HEK293 (cell line): ENCODE data around the gene SPON1.

ENCODE experiments used
- CTCF ChIA-PET: fragments of 350-600 bp; formaldehyde crosslinking; extraction: SDS; loops from one replicate; lab custom pipeline; 2021; ENCODE audit warnings: antibody characterized with exemption; lab: Yijun Ruan, JAX
- POLR2A ChIA-PET: fragments of 300-600 bp; formaldehyde crosslinking; extraction: SDS; loops from one replicate; lab custom pipeline; 2020; ENCODE audit warnings: antibody characterized with exemption, inconsistent platforms; lab: Yijun Ruan, JAX
- H3K27ac ChIP-seq: fragments of 200-500 bp; sonication (Bioruptor generic); 2 replicates; pipeline ENCODE4 v1.5.1; 2014; ENCODE audit warnings: low read depth, low read length, control low read depth, inconsistent platforms; ENCODE audit errors: extremely low read depth
- H3K36me3 ChIP-seq, 2 experiments: fragments of 200-500 bp in 1 of 2; sonication (Bioruptor generic) in 1 of 2; 1 replicate in 1 of 2; 2 replicates in 1 of 2; pipeline ENCODE4 v1.5.1; 2014 to 2017; ENCODE audit warnings: inconsistent platforms in 2 of 2, low read length in 2 of 2; ENCODE audit not compliant: control insufficient read depth in 2 of 2, insufficient read depth in 1 of 2
- H3K4me1 ChIP-seq: fragments of 200-500 bp; sonication (Bioruptor generic); 2 replicates; pipeline ENCODE4 v1.5.1; 2014; ENCODE audit warnings: mild to moderate bottlenecking, low read length, inconsistent platforms; ENCODE audit not compliant: control insufficient read depth, insufficient read depth
- H3K4me3 ChIP-seq: 2 replicates; pipeline ENCODE4 v1.5.1; 2011; ENCODE audit warnings: low read depth, mild to moderate bottlenecking, control low read depth, low read length, moderate library complexity
- H3K9me3 ChIP-seq: fragments of 200-500 bp; sonication (Bioruptor generic); 2 replicates; pipeline ENCODE4 v1.5.1; 2014; ENCODE audit warnings: low read depth, low read length, inconsistent platforms; ENCODE audit not compliant: control insufficient read depth, insufficient read depth
- BCL11B ChIP-seq: fragments of 450-650 bp; formaldehyde crosslinking; IDR thresholded peaks from 2 replicates; pipeline ENCODE4 v1.5.1; 2016; ENCODE audit warnings: low read depth, missing biosample characterization, missing genetic modification characterization
- KLF1 ChIP-seq: fragments of 450-650 bp; formaldehyde crosslinking; IDR thresholded peaks from 2 replicates; pipeline ENCODE4 v1.5.1; 2016; ENCODE audit warnings: missing biosample characterization, missing genetic modification characterization
- KLF8 ChIP-seq: fragments of 450-650 bp; formaldehyde crosslinking; IDR thresholded peaks from 2 replicates; pipeline ENCODE4 v1.5.1; 2016; ENCODE audit warnings: missing biosample characterization, missing genetic modification characterization
- OVOL3 ChIP-seq: fragments of 450-650 bp; formaldehyde crosslinking; IDR thresholded peaks from 2 replicates; pipeline ENCODE4 v1.5.1; 2016; ENCODE audit warnings: missing biosample characterization, missing genetic modification characterization
- ZBTB17 ChIP-seq: fragments of 450-650 bp; formaldehyde crosslinking; IDR thresholded peaks from 2 replicates; pipeline ENCODE4 v1.5.1; 2016; ENCODE audit warnings: missing biosample characterization, missing genetic modification characterization
- ZEB2 ChIP-seq: fragments of 450-650 bp; formaldehyde crosslinking; IDR thresholded peaks from 2 replicates; pipeline ENCODE4 v1.5.1; 2016; ENCODE audit warnings: missing biosample characterization, missing genetic modification characterization
- ZNF133 ChIP-seq: fragments of 450-650 bp; formaldehyde crosslinking; IDR thresholded peaks from 2 replicates; pipeline ENCODE4 v1.5.1; 2016; ENCODE audit warnings: missing biosample characterization, missing genetic modification characterization
- ZNF174 ChIP-seq: fragments of 450-650 bp; formaldehyde crosslinking; IDR thresholded peaks from 2 replicates; pipeline ENCODE4 v1.5.0; 2017; ENCODE audit warnings: missing biosample characterization, mild to moderate bottlenecking, missing genetic modification characterization
- ZNF366 ChIP-seq: fragments of 450-650 bp; formaldehyde crosslinking; conservative IDR thresholded peaks from 2 replicates; pipeline ENCODE4 v1.5.1; 2016; ENCODE audit warnings: missing biosample characterization, missing genetic modification characterization
- ZNF37A ChIP-seq: fragments of 450-650 bp; IDR thresholded peaks from 2 replicates; pipeline ENCODE4 v1.5.1; 2018; ENCODE audit warnings: missing biosample characterization, missing genetic modification characterization
- ZNF423 ChIP-seq: fragments of 450-650 bp; formaldehyde crosslinking; IDR thresholded peaks from 2 replicates; pipeline ENCODE4 v1.5.1; 2016; ENCODE audit warnings: missing biosample characterization, missing genetic modification characterization
- ZNF433 ChIP-seq: fragments of 450-650 bp; formaldehyde crosslinking; IDR thresholded peaks from 2 replicates; pipeline ENCODE4 v1.5.1; 2016; ENCODE audit warnings: missing biosample characterization, missing genetic modification characterization, low read depth
- ZNF530 ChIP-seq: fragments of 450-650 bp; formaldehyde crosslinking; IDR thresholded peaks from 2 replicates; pipeline ENCODE4 v1.5.1; 2016; ENCODE audit warnings: low read depth, missing biosample characterization, missing genetic modification characterization
- ZNF596 ChIP-seq: fragments of 450-650 bp; IDR thresholded peaks from 2 replicates; pipeline ENCODE4 v1.5.0; 2018; ENCODE audit warnings: missing biosample characterization, mild to moderate bottlenecking, missing genetic modification characterization, moderate library complexity
- ZNF626 ChIP-seq: fragments of 450-650 bp; sonication (Bioruptor Pico); formaldehyde crosslinking; IDR thresholded peaks from 2 replicates; pipeline ENCODE4 v1.5.1; 2018; ENCODE audit warnings: missing biosample characterization, missing genetic modification characterization, inconsistent platforms
- ZNF747 ChIP-seq: fragments of 450-650 bp; formaldehyde crosslinking; IDR thresholded peaks from 2 replicates; pipeline ENCODE4 v1.5.1; 2016; ENCODE audit warnings: missing biosample characterization, missing genetic modification characterization
- TF ChIP-seq, protein P1 (sequence below): fragments of 450-650 bp; formaldehyde crosslinking; IDR thresholded peaks from 2 replicates; pipeline ENCODE4 v1.5.1; 2016; ENCODE audit warnings: missing biosample characterization, missing genetic modification characterization, borderline replicate concordance
- TF ChIP-seq, protein P2 (sequence below): fragments of 450-650 bp; formaldehyde crosslinking; IDR thresholded peaks from 2 replicates; pipeline ENCODE4 v1.5.1; 2017; ENCODE audit warnings: missing biosample characterization, missing genetic modification characterization
- TF ChIP-seq, protein P3 (sequence below): fragments of 450-650 bp; formaldehyde crosslinking; IDR thresholded peaks from 2 replicates; pipeline ENCODE4 v1.5.1; 2016; ENCODE audit warnings: missing biosample characterization, missing genetic modification characterization, low read depth
- TF ChIP-seq, protein P4 (sequence below): fragments of 450-650 bp; formaldehyde crosslinking; IDR thresholded peaks from 2 replicates; pipeline ENCODE4 v1.5.1; 2016; ENCODE audit warnings: missing biosample characterization, missing genetic modification characterization
- TF ChIP-seq, protein P5 (sequence below): fragments of 450-650 bp; formaldehyde crosslinking; IDR thresholded peaks from 2 replicates; pipeline ENCODE4 v1.5.1; 2016; ENCODE audit warnings: missing biosample characterization, missing genetic modification characterization

SPON1 gene

DNA sequence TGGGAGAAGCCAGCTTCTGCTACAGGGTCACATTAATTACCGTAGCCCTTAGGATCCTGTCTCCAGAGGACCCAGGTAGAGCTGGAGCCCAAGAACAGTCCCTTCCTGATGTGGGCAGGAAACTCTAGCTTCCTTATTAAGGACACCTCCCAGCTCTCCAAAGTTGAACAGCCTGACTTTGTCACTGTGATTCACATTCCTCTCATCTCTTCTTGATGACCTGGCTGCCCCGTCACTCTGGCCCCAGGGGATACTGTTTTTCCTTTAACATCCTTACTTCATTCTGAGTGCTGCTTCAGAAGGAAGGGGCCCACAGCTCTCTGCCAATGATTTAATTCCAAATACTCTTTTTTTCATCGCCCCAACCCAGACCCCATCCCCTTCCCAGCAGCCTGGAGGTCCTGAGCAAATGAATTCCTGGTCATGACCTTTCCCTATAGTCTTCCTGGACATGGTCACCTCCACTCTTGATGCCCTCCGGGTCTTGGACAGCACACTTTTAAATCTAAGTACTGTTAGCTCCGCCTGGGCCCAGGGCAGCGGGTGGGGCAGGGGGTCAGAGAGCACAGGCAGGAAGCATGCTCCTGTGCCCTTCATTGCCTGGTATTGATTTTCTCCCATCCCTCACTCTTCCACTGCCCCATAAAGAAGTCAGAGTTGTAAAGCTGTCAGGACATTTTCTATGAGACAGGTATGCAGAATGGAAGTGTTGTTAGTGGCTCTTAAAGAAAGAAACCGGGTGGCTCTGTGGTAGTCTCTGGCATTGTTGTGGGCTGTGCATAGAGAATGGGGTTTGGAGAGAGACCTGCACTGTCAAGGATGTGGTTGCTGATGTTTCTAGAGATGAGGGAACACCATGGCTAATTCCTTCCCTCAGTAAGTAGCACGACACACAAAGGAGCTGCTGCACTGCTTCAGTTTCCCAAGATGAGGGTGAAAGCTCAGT lies 22.3 kb upstream of the SPON1 start (continued):
- TF ChIP-seq, protein P1, sequence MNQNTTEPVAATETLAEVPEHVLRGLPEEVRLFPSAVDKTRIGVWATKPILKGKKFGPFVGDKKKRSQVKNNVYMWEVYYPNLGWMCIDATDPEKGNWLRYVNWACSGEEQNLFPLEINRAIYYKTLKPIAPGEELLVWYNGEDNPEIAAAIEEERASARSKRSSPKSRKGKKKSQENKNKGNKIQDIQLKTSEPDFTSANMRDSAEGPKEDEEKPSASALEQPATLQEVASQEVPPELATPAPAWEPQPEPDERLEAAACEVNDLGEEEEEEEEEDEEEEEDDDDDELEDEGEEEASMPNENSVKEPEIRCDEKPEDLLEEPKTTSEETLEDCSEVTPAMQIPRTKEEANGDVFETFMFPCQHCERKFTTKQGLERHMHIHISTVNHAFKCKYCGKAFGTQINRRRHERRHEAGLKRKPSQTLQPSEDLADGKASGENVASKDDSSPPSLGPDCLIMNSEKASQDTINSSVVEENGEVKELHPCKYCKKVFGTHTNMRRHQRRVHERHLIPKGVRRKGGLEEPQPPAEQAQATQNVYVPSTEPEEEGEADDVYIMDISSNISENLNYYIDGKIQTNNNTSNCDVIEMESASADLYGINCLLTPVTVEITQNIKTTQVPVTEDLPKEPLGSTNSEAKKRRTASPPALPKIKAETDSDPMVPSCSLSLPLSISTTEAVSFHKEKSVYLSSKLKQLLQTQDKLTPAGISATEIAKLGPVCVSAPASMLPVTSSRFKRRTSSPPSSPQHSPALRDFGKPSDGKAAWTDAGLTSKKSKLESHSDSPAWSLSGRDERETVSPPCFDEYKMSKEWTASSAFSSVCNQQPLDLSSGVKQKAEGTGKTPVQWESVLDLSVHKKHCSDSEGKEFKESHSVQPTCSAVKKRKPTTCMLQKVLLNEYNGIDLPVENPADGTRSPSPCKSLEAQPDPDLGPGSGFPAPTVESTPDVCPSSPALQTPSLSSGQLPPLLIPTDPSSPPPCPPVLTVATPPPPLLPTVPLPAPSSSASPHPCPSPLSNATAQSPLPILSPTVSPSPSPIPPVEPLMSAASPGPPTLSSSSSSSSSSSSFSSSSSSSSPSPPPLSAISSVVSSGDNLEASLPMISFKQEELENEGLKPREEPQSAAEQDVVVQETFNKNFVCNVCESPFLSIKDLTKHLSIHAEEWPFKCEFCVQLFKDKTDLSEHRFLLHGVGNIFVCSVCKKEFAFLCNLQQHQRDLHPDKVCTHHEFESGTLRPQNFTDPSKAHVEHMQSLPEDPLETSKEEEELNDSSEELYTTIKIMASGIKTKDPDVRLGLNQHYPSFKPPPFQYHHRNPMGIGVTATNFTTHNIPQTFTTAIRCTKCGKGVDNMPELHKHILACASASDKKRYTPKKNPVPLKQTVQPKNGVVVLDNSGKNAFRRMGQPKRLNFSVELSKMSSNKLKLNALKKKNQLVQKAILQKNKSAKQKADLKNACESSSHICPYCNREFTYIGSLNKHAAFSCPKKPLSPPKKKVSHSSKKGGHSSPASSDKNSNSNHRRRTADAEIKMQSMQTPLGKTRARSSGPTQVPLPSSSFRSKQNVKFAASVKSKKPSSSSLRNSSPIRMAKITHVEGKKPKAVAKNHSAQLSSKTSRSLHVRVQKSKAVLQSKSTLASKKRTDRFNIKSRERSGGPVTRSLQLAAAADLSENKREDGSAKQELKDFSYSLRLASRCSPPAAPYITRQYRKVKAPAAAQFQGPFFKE: no peak
- no peak for TF ChIP-seq ZNF530 (tag by site-specific recombination)
- no peak for TF ChIP-seq ZNF626 (tag by site-specific recombination)
- TF ChIP-seq ZNF423 (tag by site-specific recombination): no peak
- no peak for TF ChIP-seq ZNF37A (tag by site-specific recombination)
- TF ChIP-seq, protein P2, sequence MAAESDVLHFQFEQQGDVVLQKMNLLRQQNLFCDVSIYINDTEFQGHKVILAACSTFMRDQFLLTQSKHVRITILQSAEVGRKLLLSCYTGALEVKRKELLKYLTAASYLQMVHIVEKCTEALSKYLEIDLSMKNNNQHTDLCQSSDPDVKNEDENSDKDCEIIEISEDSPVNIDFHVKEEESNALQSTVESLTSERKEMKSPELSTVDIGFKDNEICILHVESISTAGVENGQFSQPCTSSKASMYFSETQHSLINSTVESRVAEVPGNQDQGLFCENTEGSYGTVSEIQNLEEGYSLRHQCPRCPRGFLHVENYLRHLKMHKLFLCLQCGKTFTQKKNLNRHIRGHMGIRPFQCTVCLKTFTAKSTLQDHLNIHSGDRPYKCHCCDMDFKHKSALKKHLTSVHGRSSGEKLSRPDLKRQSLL (tag by site-specific recombination): no peak
- TF ChIP-seq, protein P3, sequence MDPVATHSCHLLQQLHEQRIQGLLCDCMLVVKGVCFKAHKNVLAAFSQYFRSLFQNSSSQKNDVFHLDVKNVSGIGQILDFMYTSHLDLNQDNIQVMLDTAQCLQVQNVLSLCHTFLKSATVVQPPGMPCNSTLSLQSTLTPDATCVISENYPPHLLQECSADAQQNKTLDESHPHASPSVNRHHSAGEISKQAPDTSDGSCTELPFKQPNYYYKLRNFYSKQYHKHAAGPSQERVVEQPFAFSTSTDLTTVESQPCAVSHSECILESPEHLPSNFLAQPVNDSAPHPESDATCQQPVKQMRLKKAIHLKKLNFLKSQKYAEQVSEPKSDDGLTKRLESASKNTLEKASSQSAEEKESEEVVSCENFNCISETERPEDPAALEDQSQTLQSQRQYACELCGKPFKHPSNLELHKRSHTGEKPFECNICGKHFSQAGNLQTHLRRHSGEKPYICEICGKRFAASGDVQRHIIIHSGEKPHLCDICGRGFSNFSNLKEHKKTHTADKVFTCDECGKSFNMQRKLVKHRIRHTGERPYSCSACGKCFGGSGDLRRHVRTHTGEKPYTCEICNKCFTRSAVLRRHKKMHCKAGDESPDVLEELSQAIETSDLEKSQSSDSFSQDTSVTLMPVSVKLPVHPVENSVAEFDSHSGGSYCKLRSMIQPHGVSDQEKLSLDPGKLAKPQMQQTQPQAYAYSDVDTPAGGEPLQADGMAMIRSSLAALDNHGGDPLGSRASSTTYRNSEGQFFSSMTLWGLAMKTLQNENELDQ (tag by site-specific recombination): no peak
- TF ChIP-seq ZNF133: no peak
- TF ChIP-seq, protein P4, sequence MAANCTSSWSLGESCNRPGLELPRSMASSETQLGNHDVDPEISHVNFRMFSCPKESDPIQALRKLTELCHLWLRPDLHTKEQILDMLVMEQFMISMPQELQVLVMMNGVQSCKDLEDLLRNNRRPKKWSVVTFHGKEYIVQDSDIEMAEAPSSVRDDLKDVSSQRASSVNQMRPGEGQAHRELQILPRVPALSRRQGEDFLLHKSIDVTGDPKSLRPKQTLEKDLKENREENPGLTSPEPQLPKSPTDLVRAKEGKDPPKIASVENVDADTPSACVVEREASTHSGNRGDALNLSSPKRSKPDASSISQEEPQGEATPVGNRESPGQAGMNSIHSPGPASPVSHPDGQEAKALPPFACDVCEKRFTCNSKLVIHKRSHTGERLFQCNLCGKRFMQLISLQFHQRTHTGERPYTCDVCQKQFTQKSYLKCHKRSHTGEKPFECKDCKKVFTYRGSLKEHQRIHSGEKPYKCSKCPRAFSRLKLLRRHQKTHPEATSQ (tag by site-specific recombination): no peak
- TF ChIP-seq, protein P5, sequence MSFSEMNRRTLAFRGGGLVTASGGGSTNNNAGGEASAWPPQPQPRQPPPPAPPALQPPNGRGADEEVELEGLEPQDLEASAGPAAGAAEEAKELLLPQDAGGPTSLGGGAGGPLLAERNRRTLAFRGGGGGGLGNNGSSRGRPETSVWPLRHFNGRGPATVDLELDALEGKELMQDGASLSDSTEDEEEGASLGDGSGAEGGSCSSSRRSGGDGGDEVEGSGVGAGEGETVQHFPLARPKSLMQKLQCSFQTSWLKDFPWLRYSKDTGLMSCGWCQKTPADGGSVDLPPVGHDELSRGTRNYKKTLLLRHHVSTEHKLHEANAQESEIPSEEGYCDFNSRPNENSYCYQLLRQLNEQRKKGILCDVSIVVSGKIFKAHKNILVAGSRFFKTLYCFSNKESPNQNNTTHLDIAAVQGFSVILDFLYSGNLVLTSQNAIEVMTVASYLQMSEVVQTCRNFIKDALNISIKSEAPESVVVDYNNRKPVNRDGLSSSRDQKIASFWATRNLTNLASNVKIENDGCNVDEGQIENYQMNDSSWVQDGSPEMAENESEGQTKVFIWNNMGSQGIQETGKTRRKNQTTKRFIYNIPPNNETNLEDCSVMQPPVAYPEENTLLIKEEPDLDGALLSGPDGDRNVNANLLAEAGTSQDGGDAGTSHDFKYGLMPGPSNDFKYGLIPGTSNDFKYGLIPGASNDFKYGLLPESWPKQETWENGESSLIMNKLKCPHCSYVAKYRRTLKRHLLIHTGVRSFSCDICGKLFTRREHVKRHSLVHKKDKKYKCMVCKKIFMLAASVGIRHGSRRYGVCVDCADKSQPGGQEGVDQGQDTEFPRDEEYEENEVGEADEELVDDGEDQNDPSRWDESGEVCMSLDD (tag by site-specific recombination): no peak

DNA sequence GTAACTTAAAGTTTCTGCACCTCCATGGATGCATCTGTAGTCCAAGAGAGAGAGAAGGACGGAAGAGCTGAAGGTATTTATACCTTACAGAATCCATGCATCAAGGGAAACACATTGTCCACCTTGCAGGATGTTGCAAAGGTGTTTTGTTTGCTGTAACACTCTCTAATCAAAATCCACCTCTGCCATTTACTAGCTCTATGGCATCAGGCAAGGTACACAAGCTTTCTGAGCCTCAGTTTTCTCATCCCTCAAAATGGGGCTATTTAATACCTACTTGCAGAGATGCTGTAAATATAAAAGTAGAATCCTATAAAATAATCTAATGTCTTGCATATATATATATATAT lies 21.6 kb upstream of the SPON1 start:
- no peak for TF ChIP-seq ZNF366 (tag by site-specific recombination)
- TF ChIP-seq ZEB2: no peak
- no peak for TF ChIP-seq OVOL3 (tag by site-specific recombination)
- TF ChIP-seq ZNF433 (tag by site-specific recombination): no peak
- no peak for TF ChIP-seq ZNF747 (tag by site-specific recombination)
- no peak for TF ChIP-seq KLF8
- TF ChIP-seq ZBTB17 (tag by site-specific recombination): no peak
- TF ChIP-seq ZNF174 (tag by site-specific recombination): no peak
- no peak for TF ChIP-seq BCL11B (tag by site-specific recombination)
- TF ChIP-seq KLF1 (tag by site-specific recombination): no peak
- TF ChIP-seq ZNF596 (tag by site-specific recombination): no peak
- Histone ChIP-seq H3K27ac (no peak overlapping the region), H3K36me3 (no peaks in the 10 kb centered on the region), H3K9me3 (no peaks in the 10 kb centered on the region), H3K4me3 (no peak overlapping the region), H3K4me1 (peaks cover 4% of the 10 kb centered on the region; the same call in 1 of the 2 replicates)
- ChIA-PET POLR2A (no interaction called here), CTCF (interaction anchor here (1.4 to 1.6 kb wide), 2 partner anchors 11 to 310 kb away, joined by 3 to 4 read pairs; no protein-coding TSS in a partner anchor)
